AG09309 (cell line): ENCODE measurements around the gene SLC35A5.

ENCODE experiments used
- DNase-seq: peaks from one replicate; pipeline ENCODE4 v3.0.0-alpha.2; 2010; ENCODE audit warnings: low read depth
- H3K4me3 ChIP-seq: 2 replicates; pipeline ENCODE4 v1.5.1; 2011; ENCODE audit warnings: mild to moderate bottlenecking, low read depth, low read length, moderate library complexity; ENCODE audit not compliant: control insufficient read depth
- TF ChIP-seq, protein P1 (sequence below): IDR thresholded peaks from 2 replicates; pipeline ENCODE4 v1.5.1; 2011; ENCODE audit warnings: mild to moderate bottlenecking, low read depth, low read length, inconsistent platforms; ENCODE audit not compliant: insufficient read depth, control insufficient read depth; ENCODE audit errors: missing control alignments

SLC35A5 gene

DNA sequence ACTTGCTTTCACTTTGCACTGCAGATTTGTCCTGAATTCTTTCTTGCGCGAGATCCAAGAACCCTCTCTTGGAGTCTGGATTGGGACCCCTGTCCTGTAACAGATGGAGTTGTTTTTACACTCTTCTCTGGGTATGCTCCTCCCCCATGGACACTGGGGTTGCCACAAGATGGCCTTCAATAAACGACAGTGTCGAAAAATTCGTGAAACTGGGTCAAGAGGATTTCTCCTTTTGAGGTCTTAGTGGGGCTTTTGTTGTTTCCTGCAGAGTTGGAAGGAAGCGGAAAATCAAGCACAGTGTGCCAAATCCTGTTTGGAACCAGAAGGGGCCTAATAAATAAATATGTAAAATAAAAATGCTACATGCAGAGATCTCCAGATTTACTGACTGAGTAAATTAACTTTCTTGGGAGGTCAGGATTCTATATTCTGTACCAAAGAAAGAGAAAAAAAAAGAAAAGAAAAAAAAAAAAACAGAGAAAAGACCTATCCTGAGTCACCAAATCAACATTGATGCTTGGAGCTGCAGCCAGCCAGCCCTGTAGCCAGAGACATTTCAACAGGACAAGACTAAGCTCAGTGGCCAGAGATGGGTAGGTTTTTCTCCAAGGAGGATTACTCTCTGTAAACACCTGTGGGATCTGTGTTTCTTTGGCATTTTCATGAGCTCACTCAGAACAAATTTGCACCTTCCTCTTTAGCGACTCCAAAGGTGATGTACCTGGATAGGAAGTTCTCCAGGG, 54.3 kb downstream of the SLC35A5 start:
- no peak for DNase-seq
- no peak overlapping the region for H3K4me3 ChIP-seq
- TF ChIP-seq, protein P1, sequence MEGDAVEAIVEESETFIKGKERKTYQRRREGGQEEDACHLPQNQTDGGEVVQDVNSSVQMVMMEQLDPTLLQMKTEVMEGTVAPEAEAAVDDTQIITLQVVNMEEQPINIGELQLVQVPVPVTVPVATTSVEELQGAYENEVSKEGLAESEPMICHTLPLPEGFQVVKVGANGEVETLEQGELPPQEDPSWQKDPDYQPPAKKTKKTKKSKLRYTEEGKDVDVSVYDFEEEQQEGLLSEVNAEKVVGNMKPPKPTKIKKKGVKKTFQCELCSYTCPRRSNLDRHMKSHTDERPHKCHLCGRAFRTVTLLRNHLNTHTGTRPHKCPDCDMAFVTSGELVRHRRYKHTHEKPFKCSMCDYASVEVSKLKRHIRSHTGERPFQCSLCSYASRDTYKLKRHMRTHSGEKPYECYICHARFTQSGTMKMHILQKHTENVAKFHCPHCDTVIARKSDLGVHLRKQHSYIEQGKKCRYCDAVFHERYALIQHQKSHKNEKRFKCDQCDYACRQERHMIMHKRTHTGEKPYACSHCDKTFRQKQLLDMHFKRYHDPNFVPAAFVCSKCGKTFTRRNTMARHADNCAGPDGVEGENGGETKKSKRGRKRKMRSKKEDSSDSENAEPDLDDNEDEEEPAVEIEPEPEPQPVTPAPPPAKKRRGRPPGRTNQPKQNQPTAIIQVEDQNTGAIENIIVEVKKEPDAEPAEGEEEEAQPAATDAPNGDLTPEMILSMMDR, result no peak

DNA sequence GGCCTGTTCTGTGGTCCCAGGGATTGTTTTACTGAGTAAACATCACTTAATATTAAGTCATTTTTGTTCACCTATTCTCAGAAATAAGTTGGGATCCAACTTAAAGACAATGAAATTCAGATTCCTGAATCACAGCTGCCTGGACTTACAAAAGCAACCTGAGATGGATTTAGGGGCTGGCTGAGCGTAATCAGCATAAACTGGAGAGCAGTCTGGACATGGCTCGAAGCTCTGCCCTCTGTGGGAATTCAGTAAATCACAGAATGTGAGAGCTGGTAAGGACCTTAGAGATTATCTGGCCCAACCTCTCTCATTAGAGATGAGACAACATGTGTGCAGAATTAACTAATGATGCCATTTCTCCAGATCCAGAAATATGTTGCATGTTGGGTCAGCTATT, 55.4 kb downstream of the SLC35A5 start:
- no peak for DNase-seq
- TF ChIP-seq, protein P1, result no peak
- H3K4me3 ChIP-seq, result no peak overlapping the region

DNA sequence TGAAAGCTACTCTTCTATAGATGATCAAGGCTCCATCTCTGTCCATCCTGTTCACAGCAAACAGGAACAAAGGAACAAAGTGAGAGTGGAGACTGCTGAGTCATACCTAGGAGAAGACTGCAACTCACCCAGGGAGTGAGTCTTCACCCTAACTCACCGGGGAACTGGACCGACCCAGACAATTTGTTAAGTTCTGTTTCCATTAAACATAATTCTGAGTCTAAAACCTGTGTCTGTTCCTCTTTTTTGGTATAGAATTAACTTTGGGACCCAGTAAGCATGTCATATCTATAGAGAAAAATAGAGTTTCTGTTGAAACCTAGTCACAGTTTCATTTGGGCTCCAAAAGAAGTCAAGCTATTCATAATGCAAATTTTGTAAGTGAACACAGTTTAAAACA, 57.5 kb downstream of the SLC35A5 start:
- TF ChIP-seq, protein P1, result no peak
- no peak for DNase-seq
- no peak overlapping the region for H3K4me3 ChIP-seq

DNA sequence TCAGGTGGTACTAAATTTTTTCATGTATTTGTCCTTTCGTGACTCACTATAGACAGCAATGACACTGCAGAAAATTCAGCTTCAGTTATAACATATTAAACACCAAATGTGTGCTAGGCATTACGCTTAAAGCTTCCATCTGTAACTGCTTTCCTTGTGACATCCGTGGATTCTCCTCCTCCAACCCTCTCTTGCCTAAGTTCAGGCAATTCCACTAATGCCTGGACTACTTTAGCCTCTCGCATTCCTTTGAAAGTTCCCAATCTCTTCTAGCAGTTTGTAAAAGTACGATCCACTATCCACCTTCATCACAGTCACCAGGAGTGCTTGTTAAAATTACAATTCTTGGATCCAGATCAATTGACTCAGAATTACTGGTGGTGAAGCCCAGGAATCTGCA, 61.4 kb downstream of the SLC35A5 start:
- H3K4me3 ChIP-seq, result no peak overlapping the region
- no peak for DNase-seq
- TF ChIP-seq, protein P1, result no peak

DNA sequence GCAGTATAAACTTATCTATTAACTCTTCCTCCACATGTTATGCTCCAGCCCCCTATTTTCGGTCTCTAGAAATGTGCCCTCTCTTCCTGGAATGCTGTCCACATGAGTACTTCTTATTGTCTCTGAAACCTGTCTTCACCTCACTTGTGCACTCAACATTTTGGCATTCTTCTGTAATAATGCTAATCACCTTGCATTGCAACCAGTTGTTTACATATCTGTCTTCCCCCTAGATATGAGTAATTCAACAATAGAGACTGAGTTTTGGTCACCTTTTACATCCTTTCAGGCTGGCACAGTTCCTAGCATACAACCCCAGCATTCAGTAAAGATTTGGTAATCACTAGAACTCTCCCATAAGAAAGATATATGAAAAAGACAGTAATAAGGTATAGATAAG, 61.9 kb downstream of the SLC35A5 start:
- TF ChIP-seq, protein P1, result no peak
- H3K4me3 ChIP-seq, result no peak overlapping the region

DNA sequence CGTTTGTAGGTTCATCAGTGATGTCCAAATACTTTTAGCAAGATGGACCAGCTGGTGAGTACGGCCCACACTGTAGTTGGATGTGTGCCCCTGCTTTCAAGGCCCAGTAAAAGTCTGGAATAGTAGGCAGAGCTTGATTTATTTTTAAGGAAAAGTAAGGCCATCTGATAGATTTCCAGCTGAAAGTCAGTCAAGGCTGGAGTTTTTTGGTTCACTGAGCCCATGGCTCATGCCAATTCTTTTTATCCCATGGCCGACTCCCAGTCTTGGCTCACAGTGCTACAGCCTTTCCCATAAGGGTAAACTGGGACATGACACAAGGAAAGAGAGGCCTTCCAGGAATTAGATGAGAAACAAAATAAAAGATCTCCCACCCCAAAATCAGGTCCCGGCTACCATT, 65.6 kb downstream of the SLC35A5 start:
- TF ChIP-seq, protein P1, result no peak
- H3K4me3 ChIP-seq, result no peak overlapping the region
- DNase-seq, result no peak

More for the DNA sequence above, 61.9 kb downstream of the SLC35A5 start:
- no peak for DNase-seq
